ENCODE measurements around the gene RNASE13. TPM values are rescaled to one million over a fixed set of nuclear protein-coding genes. Genes with fewer than 3 reads are reported as not detected.
"Not testable (repeated sequence)": the region's sequence is repeated elsewhere in the genome, so short reads cannot be mapped to it uniquely, and the experiment has no call there.

The RNASE13 gene
- polyA plus RNA-seq, 6 donors from 2014 or later = not detected

GRCh38 chr14:21017528-21018245 lies 16.9 kb downstream of the RNASE13 start:
- ATAC-seq (ENCODE audit: low read depth in 2 of 2) = no peak
- no peak overlapping the region for H3K27ac Mint-ChIP-seq
- peaks cover under 1 to 7% (median 6%) of the 10 kb centered on the region in 3 donors for H3K4me1 Mint-ChIP-seq
- H3K4me3 Mint-ChIP-seq = no peak overlapping the region
- H3K9me3 Mint-ChIP-seq = no peaks in the 10 kb centered on the region
- H3K27me3 Mint-ChIP-seq = peaks cover 24 to 70% (median 34%) of the 10 kb centered on the region in 3 donors
- no peaks in the 10 kb centered on the region for H3K36me3 Mint-ChIP-seq
- no peak for DNase-seq

GRCh38 chr14:21016413-21017190 lies 18.0 kb downstream of the RNASE13 start:
- no peaks in the 10 kb centered on the region for H3K9me3 Mint-ChIP-seq
- H3K36me3 Mint-ChIP-seq = no peaks in the 10 kb centered on the region
- H3K4me3 Mint-ChIP-seq = no peak overlapping the region
- H3K27me3 Mint-ChIP-seq = peaks cover 28 to 70% (median 34%) of the 10 kb centered on the region in 3 donors
- DNase-seq = no peak
- peak overlapping the region in 1 of 6 donors; percentile 69 for H3K27ac Mint-ChIP-seq
- ATAC-seq (ENCODE audit: low read depth in 2 of 2) = no peak
- H3K4me1 Mint-ChIP-seq = no peaks in the 10 kb centered on the region

GRCh38 chr14:21015312-21015711 lies 19.3 kb downstream of the RNASE13 start:
- no peaks in the 10 kb centered on the region for H3K36me3 Mint-ChIP-seq
- ATAC-seq (ENCODE audit: low read depth in 2 of 2) = no peak
- no peaks in the 10 kb centered on the region for H3K4me1 Mint-ChIP-seq
- no peaks in the 10 kb centered on the region for H3K9me3 Mint-ChIP-seq
- no peak for DNase-seq
- H3K27me3 Mint-ChIP-seq = peaks cover 30 to 66% (median 45%) of the 10 kb centered on the region in 3 donors
- H3K4me3 Mint-ChIP-seq = no peak overlapping the region
- H3K27ac Mint-ChIP-seq = no peak overlapping the region

- H3K9me3 Mint-ChIP-seq = no peaks in the 10 kb centered on the region
- H3K4me3 Mint-ChIP-seq = no peak overlapping the region
- no peak overlapping the region for H3K27ac Mint-ChIP-seq
- H3K4me1 Mint-ChIP-seq = no peaks in the 10 kb centered on the region
- ATAC-seq (ENCODE audit: low read depth in 2 of 2) = peak; percentile 84 to 89
- H3K36me3 Mint-ChIP-seq = no peaks in the 10 kb centered on the region
- DNase-seq = peak; percentile 74
- H3K27me3 Mint-ChIP-seq = peaks cover 30 to 65% (median 45%) of the 10 kb centered on the region in 3 donors
Observed at GRCh38 chr14:21014761-21015190, 19.8 kb downstream of the RNASE13 start.

- no peaks in the 10 kb centered on the region for H3K9me3 Mint-ChIP-seq
- DNase-seq (no peak), ATAC-seq (ENCODE audit: low read depth in 2 of 2) (no peak)
- peaks cover 24 to 45% (median 43%) of the 10 kb centered on the region in 3 donors for H3K27me3 Mint-ChIP-seq
- H3K4me3 Mint-ChIP-seq = no peak overlapping the region
- no peak overlapping the region for H3K27ac Mint-ChIP-seq
- H3K4me1 Mint-ChIP-seq = no peaks in the 10 kb centered on the region
- no peaks in the 10 kb centered on the region for H3K36me3 Mint-ChIP-seq
Observed at GRCh38 chr14:21011136-21011535, 23.5 kb downstream of the RNASE13 start.

GRCh38 chr14:21009721-21010120 lies 24.9 kb downstream of the RNASE13 start:
- not testable (repeated sequence) for H3K4me3 Mint-ChIP-seq; H3K36me3 Mint-ChIP-seq; H3K4me1 Mint-ChIP-seq; DNase-seq; H3K27ac Mint-ChIP-seq; H3K9me3 Mint-ChIP-seq; ATAC-seq (ENCODE audit: low read depth in 2 of 2)
- H3K27me3 Mint-ChIP-seq = peaks cover 22 to 36% (median 35%) of the 10 kb centered on the region in 3 donors

GRCh38 chr14:21003788-21004346 lies 30.7 kb downstream of the RNASE13 start:
- H3K4me1 Mint-ChIP-seq = no peaks in the 10 kb centered on the region
- no peaks in the 10 kb centered on the region for H3K36me3 Mint-ChIP-seq
- peak overlapping the region in 1 of 6 donors; percentile 3 for H3K27ac Mint-ChIP-seq
- H3K9me3 Mint-ChIP-seq = no peaks in the 10 kb centered on the region
- no peaks in the 10 kb centered on the region for H3K27me3 Mint-ChIP-seq
- DNase-seq (no peak), ATAC-seq (ENCODE audit: low read depth in 2 of 2) (no peak)
- no peak overlapping the region for H3K4me3 Mint-ChIP-seq

GRCh38 chr14:21001218-21001617 lies 33.4 kb downstream of the RNASE13 start:
- Mint-ChIP-seq H3K4me1 (no peaks in the 10 kb centered on the region), H3K9me3 (no peaks in the 10 kb centered on the region), H3K4me3 (no peak overlapping the region), H3K27me3 (no peaks in the 10 kb centered on the region), H3K36me3 (peaks cover 2 to 4% of the 10 kb centered on the region in 2 donors), H3K27ac (peak overlapping the region in 1 of 6 donors; percentile 11)
- DNase-seq (no peak), ATAC-seq (ENCODE audit: low read depth in 2 of 2) (no peak)

GRCh38 chr14:20999591-20999990 lies 35.0 kb downstream of the RNASE13 start:
- H3K4me3 Mint-ChIP-seq = no peak overlapping the region
- no peak for ATAC-seq (ENCODE audit: low read depth in 2 of 2)
- H3K36me3 Mint-ChIP-seq = peaks cover 12 to 18% of the 10 kb centered on the region in 2 donors
- H3K4me1 Mint-ChIP-seq = peaks cover 0 to 4% (median 0%) of the 10 kb centered on the region in 3 donors
- DNase-seq = no peak
- H3K27ac Mint-ChIP-seq = peak overlapping the region in 4 of 6 donors; percentile 30 to 49 (median 44)
- H3K9me3 Mint-ChIP-seq = no peaks in the 10 kb centered on the region
- H3K27me3 Mint-ChIP-seq = no peaks in the 10 kb centered on the region

GRCh38 chr14:20998674-20999366 lies 35.8 kb downstream of the RNASE13 start, which contains the start of gene SLC39A2:
SLC39A2 (plus strand) TSS chr14:20999293; CDS start chr14:20999447, 154 bp downstream.
- no peaks in the 10 kb centered on the region for H3K9me3 Mint-ChIP-seq
- ATAC-seq (ENCODE audit: low read depth in 2 of 2) = no peak
- DNase-seq = no peak
- no peaks in the 10 kb centered on the region for H3K27me3 Mint-ChIP-seq
- H3K4me1 Mint-ChIP-seq = peaks cover 0 to 6% (median 0%) of the 10 kb centered on the region in 3 donors
- peak within 1 kb of the TSS in 4 of 6 donors; percentile 30 to 49 (median 44) for H3K27ac Mint-ChIP-seq
- H3K36me3 Mint-ChIP-seq = peaks cover 14 to 25% of the 10 kb centered on the region in 2 donors
- H3K4me3 Mint-ChIP-seq = no peak within 1 kb of the TSS

- ATAC-seq (ENCODE audit: low read depth in 2 of 2) (no peak), DNase-seq (no peak)
- H3K27me3 Mint-ChIP-seq = no peaks in the 10 kb centered on the region
- no peak overlapping the region for H3K4me3 Mint-ChIP-seq
- H3K4me1 Mint-ChIP-seq = peaks cover 0 to 7% (median 0%) of the 10 kb centered on the region in 3 donors
- no peaks in the 10 kb centered on the region for H3K9me3 Mint-ChIP-seq
- H3K36me3 Mint-ChIP-seq = peaks cover 16 to 28% of the 10 kb centered on the region in 2 donors
- H3K27ac Mint-ChIP-seq = no peak overlapping the region
Observed at GRCh38 chr14:20998139-20998538, 36.5 kb downstream of the RNASE13 start.

GRCh38 chr14:20997564-20997963 lies 37.0 kb downstream of the RNASE13 start:
- Mint-ChIP-seq H3K4me3 (no peak overlapping the region), H3K9me3 (no peaks in the 10 kb centered on the region), H3K27me3 (no peaks in the 10 kb centered on the region), H3K36me3 (peaks cover 16 to 28% of the 10 kb centered on the region in 2 donors), H3K4me1 (peaks cover 0 to 7% (median 0%) of the 10 kb centered on the region in 3 donors), H3K27ac (no peak overlapping the region)
- DNase-seq = no peak
- no peak for ATAC-seq (ENCODE audit: low read depth in 2 of 2)

GRCh38 chr14:20997115-20997514 lies 37.5 kb downstream of the RNASE13 start:
- Mint-ChIP-seq H3K4me3 (no peak overlapping the region), H3K4me1 (peaks cover 0 to 7% (median 1%) of the 10 kb centered on the region in 3 donors), H3K36me3 (peaks cover 16 to 30% of the 10 kb centered on the region in 2 donors), H3K27me3 (no peaks in the 10 kb centered on the region), H3K27ac (no peak overlapping the region), H3K9me3 (no peaks in the 10 kb centered on the region)
- DNase-seq = no peak
- no peak for ATAC-seq (ENCODE audit: low read depth in 2 of 2)

All from naive B cell (primary cell).